ENCODE results near the gene SLC25A34.

GRCh38 chr1:15687446-15687845, 48.6 kb upstream of the SLC25A34 start:
- TF ChIP-seq, protein P1, sequence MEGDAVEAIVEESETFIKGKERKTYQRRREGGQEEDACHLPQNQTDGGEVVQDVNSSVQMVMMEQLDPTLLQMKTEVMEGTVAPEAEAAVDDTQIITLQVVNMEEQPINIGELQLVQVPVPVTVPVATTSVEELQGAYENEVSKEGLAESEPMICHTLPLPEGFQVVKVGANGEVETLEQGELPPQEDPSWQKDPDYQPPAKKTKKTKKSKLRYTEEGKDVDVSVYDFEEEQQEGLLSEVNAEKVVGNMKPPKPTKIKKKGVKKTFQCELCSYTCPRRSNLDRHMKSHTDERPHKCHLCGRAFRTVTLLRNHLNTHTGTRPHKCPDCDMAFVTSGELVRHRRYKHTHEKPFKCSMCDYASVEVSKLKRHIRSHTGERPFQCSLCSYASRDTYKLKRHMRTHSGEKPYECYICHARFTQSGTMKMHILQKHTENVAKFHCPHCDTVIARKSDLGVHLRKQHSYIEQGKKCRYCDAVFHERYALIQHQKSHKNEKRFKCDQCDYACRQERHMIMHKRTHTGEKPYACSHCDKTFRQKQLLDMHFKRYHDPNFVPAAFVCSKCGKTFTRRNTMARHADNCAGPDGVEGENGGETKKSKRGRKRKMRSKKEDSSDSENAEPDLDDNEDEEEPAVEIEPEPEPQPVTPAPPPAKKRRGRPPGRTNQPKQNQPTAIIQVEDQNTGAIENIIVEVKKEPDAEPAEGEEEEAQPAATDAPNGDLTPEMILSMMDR (IDR thresholded peaks at IDR 0.05; ENCODE audit: insufficient read depth, low read length) = no peak
- TF ChIP-seq POLR2AphosphoS5 (IDR thresholded peaks at IDR 0.05; ENCODE audit: low read depth) = no peak
- TF ChIP-seq GABPA (IDR thresholded peaks at IDR 0.05; ENCODE audit: low read depth) = no peak
- TF ChIP-seq, protein P2, sequence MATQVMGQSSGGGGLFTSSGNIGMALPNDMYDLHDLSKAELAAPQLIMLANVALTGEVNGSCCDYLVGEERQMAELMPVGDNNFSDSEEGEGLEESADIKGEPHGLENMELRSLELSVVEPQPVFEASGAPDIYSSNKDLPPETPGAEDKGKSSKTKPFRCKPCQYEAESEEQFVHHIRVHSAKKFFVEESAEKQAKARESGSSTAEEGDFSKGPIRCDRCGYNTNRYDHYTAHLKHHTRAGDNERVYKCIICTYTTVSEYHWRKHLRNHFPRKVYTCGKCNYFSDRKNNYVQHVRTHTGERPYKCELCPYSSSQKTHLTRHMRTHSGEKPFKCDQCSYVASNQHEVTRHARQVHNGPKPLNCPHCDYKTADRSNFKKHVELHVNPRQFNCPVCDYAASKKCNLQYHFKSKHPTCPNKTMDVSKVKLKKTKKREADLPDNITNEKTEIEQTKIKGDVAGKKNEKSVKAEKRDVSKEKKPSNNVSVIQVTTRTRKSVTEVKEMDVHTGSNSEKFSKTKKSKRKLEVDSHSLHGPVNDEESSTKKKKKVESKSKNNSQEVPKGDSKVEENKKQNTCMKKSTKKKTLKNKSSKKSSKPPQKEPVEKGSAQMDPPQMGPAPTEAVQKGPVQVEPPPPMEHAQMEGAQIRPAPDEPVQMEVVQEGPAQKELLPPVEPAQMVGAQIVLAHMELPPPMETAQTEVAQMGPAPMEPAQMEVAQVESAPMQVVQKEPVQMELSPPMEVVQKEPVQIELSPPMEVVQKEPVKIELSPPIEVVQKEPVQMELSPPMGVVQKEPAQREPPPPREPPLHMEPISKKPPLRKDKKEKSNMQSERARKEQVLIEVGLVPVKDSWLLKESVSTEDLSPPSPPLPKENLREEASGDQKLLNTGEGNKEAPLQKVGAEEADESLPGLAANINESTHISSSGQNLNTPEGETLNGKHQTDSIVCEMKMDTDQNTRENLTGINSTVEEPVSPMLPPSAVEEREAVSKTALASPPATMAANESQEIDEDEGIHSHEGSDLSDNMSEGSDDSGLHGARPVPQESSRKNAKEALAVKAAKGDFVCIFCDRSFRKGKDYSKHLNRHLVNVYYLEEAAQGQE (IDR thresholded peaks at IDR 0.05; ENCODE audit: insufficient replicate concordance, low read depth) = no peak

Data from HL-60 (cell line).